Measurements from ENCODE around the gene ZNF334. TPM values are rescaled to one million over a fixed set of nuclear protein-coding genes. Genes with fewer than 3 reads are reported as not detected.

Gene ZNF334
- total and polyA plus RNA-seq, 2 of the 4 experiments (the other 2 are of a cell fraction), result 1.4 to 2.1 TPM

GRCh38 chr20:46523108-46523507 is 9.7 kb upstream of the ZNF334 start:
- Histone ChIP-seq H3K14ac (replicated peaks; ENCODE audit: low read depth, low read length) (no peak overlapping the region), H3K9me3 (ENCODE audit: control insufficient read depth, insufficient read depth, low read length) (no peaks in the 10 kb centered on the region), H4K20me1 (ENCODE audit: insufficient read depth, low read length) (no peaks in the 10 kb centered on the region), H2BK120ac (ENCODE audit: low read depth, low read length) (no peak overlapping the region), H2BK20ac (ENCODE audit: low read depth, low read length) (no peak overlapping the region), H3K18ac (ENCODE audit: low read depth, low read length) (no peak overlapping the region), H3K27me3 (ENCODE audit: control insufficient read depth, insufficient read depth, low read length) (peaks cover 3% of the 10 kb centered on the region; the same call in 1 of the 2 replicates), H4K91ac (ENCODE audit: insufficient read depth, low read depth, low read length) (no peak overlapping the region), H3K4ac (ENCODE audit: low read depth, low read length) (no peak overlapping the region), H3K79me1 (ENCODE audit: low read depth in 1 of 2, low read length in 2 of 2) (no peaks in the 10 kb centered on the region), H3K23ac (ENCODE audit: low read depth, low read length) (no peak overlapping the region), H2AFZ (replicated peaks; ENCODE audit: low read length, poor library complexity) (no peak overlapping the region), H3K9ac (ENCODE audit: low read depth, low read length) (no peak overlapping the region), H3K4me1 (ENCODE audit: control insufficient read depth, insufficient read depth, low read length) (no peaks in the 10 kb centered on the region), H2AK9ac (replicated peaks; ENCODE audit: low read depth, low read length, poor library complexity) (no peak overlapping the region), H3K4me3 (ENCODE audit: insufficient read depth, low read depth, low read length) (no peak overlapping the region), H4K8ac (ENCODE audit: low read depth in 2 of 2, low read length in 2 of 2) (no peak overlapping the region), H3K56ac (ENCODE audit: extremely low read depth, insufficient read depth, low read length) (no peak overlapping the region), H3K4me2 (ENCODE audit: low read depth, low read length) (no peak overlapping the region), H4K5ac (ENCODE audit: low read depth, low read length) (no peak overlapping the region), H3K36me3 (ENCODE audit: control insufficient read depth, insufficient read depth, low read length) (no peaks in the 10 kb centered on the region), H3K9me1 (ENCODE audit: insufficient read depth, low read length) (no peaks in the 10 kb centered on the region), H2BK5ac (ENCODE audit: low read depth, low read length, poor library complexity, severe bottlenecking) (no peak overlapping the region), H2BK15ac (ENCODE audit: low read depth, low read length) (no peak overlapping the region), H2AK5ac (ENCODE audit: low read depth, low read length) (no peak overlapping the region), H3K27ac (ENCODE audit: insufficient read depth, low read length) (no peak overlapping the region)
- WGBS, 2 experiments (ENCODE audit: extremely low coverage in 2 of 2, insufficient read length in 1 of 2), result 29% methylated on average over 1 of the region's 5 CpGs; no CpG with 5 or more reads in 1 of the 2 experiments
- ATAC-seq (ENCODE audit: low read depth) (no peak), DNase-seq (no peak)
- dilution Hi-C loops (cut with HindIII; ENCODE audit: low sequenced_read_pairs, unreplicated experiment) (no loop called here), intact Hi-C loops (cut with micrococcal nuclease) (no loop called here), in situ Hi-C loops (cut with MboI; ENCODE audit: low sequenced_read_pairs) (loop anchor here (5.0 kb wide), 1 partner anchor 159 kb away; no protein-coding TSS in a partner anchor)
- ChIA-PET POLR2A (ENCODE audit: unreplicated experiment) (no interaction called here), CTCF (no interaction called here)
- no TSS peak for BruUV-seq (replicated peaks)
- TF ChIP-seq MAFK (IDR thresholded peaks at IDR 0.05; ENCODE audit: low read depth, low read length) (no peak), NFE2L2 (IDR thresholded peaks at IDR 0.05; ENCODE audit: low read depth, low read length) (no peak), BHLHE40 (IDR thresholded peaks at IDR 0.05; ENCODE audit: low read depth, low read length) (no peak), RCOR1 (IDR thresholded peaks at IDR 0.05; ENCODE audit: insufficient replicate concordance, low read length) (no peak), CHD1 (IDR thresholded peaks at IDR 0.05; ENCODE audit: low read depth, low read length) (no peak), CEBPB (IDR thresholded peaks at IDR 0.05; ENCODE audit: low read depth, low read length) (no peak), SMC3 (IDR thresholded peaks at IDR 0.05; ENCODE audit: low read depth, low read length) (no peak), RFX5 (IDR thresholded peaks at IDR 0.05; ENCODE audit: low read depth, low read length) (no peak), ELK1 (IDR thresholded peaks at IDR 0.05; ENCODE audit: borderline replicate concordance, low read depth, low read length) (no peak), USF2 (IDR thresholded peaks at IDR 0.05; ENCODE audit: low read depth, low read length) (no peak), POLR2A (IDR thresholded peaks at IDR 0.05; ENCODE audit: low read depth, low read length) (no peak), FOS (IDR thresholded peaks at IDR 0.05; ENCODE audit: low read depth, low read length) (no peak), MAZ (IDR thresholded peaks at IDR 0.05; ENCODE audit: borderline replicate concordance, low read depth, low read length) (no peak)
